Stimulated activated CD4-positive, alpha-beta T cell treated with anti-CD3 and anti-CD28 coated beads, Interleukin-15, amount 100 ng/mL, for 1 hour (primary cell): ENCODE measurements around the gene UGCG.
"Not testable (repeated sequence)": the region's sequence is repeated elsewhere in the genome, so short reads cannot be mapped to it uniquely, and the experiment has no call there.

ENCODE experiments used
- DNase-seq, 2 donors: peaks; one replicate each; pipeline ENCODE4 v3.0.0-alpha.2; 2020; ENCODE audit warnings: low read depth in 1 of 2, low spot score in 1 of 2

The UGCG gene

DNA sequence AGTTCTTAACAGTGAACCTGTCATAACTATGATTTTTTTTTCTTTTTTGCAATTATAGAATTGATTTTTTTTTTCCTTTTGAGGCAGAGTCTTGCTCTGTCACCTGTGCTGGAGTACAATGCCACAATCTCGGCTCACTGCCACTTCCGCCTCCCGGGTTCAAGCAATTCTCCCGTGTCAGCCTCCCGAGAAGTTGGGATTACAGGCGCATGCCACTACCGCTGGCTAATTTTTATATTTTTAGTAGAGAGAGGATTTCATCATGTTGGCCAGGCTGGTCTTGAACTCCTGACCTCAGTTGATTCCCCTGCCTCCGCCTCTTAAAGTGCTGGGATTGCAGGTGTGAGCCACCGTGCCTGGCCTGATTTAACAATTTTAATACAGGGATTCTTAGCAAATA lies 21.4 kb downstream of the UGCG start:
- no peak for DNase-seq

DNA sequence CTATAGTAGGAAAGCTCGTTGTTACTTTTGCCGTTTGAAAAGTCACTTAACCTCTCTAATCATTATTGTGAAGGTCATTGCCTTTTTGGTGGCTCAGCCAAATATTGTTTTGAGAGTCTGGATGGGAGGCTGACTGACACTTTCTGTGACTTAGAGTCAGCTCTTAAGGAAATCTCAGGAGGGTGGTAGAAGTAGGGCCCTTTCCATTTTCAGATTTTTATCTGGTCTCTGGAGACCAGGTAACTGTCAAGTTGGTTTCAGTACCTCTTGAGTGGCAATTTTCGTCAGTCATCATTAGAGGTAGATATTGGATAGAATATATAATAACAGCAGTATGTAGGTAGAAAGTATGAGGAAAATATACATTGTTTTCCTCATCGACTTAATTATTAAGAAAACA lies 23.3 kb downstream of the UGCG start:
- DNase-seq, result no peak

DNA sequence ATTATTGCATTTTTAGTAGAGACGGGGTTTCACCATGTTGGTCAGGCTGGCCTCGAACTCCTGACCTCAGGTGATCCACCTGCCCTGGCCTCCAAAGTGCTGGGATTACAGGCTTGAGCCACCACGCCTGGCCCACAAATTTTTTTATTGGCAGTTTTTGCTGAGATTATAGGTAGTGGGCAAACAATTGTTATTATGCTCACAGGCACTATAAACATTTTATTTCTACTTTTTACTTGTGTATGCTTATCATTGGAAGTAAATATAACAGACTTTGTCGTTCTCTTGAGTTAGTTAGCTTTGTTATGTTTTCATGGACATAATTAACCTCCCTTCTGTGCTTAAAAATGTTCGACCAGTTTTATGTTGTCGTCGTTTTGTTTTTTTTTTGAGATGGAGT lies 23.9 kb downstream of the UGCG start:
- no peak for DNase-seq

DNA sequence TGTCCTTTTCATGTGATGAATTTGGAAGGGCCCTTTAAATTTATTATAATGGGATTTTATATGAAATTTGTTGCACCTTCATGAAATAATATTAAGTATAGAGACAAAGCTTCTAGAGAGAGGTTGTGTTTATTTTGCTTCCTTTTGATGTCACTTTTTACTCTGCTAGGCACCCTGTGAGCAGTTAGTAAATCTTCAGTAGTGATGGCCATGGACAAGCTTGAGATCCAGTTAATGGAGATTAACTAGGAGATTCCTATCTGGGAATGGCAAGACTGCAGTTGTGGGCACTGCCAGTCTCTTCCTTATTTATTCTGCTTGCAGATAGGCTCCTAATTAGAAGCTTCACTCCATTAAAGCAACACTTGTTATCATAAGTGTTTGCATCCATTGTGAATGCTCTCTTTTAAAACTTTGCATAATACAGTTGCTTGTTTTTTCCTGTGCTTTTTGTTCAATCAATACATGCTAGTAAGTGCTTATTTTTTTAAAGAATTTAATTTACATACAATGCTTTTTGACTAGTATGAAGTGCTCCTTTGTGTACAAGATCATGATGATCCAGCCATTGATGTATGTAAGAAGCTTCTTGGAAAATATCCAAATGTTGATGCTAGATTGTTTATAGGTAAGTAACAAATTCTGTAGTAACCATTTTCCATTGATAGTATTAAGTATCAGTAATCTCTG lies 25.9 kb downstream of the UGCG start:
- DNase-seq, result no peak

DNA sequence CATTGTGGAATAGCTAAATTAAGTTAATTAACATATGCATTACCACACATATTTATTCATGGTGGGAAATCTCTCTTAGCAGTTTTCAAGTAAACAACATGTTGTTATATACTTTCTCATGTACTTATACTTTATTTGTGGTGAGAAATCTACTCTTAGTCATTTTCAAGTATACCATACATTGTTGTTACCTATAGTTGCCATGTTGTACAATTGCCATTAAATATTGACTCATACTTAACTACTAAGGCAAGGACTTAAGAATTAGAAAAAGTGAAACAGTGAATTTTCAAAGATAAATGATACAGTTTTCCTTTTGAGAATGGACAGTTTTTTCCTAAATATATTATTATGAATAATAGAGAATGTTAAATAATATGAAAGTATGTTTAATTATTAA lies 27.7 kb downstream of the UGCG start:
- no peak for DNase-seq

DNA sequence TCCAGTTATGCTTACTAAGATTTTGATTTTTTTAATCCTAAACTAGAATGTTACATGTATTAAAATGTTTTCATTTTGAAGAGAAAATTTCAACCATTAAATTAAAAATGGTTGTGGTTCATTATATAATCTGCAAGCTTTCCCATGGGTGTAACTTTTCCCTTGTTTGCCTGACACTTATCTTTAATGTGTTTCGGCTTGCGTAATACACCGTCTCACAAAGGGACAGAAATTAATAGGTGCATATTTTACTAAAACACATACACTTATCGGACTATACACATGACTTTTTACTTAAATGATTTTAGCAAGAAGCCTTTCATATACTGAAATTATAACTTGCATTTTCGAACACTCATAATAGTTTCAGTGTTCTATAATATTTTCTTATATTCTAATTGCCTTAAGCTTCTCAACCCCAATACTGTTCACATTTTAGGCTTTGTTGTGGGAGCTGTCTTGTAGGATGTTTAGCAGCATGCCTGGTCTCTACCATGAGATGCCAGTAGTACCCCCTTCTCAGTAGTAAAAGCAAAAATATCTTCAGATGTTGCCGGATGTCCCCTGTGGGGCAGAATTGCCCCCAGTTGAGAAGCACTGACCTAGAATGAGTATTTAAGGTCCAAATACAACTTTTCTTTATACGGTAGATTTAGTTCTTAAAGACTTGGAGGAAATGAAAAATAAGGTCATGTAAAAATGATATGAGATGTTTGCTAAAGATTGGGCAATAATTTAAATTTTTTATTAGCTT lies 28.6 kb downstream of the UGCG start:
- DNase-seq, result no peak

DNA sequence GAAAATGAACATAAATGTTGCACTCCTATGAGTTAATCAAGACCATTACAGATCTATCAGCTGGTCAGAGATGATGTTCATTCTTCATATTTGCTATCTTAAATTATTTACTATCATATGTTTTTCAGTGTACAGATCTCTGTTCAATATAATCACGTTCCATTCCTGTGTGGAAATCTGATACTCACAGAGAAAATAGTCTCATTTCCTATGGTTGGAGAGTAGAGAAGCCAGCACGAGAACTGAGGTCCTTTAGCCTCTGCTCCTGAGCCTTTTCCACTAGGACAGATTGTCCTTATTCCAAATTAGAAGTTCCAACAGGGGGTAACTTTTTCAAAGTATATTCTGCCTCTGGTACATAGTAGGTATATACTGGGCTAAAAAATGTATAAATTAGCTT lies 29.2 kb downstream of the UGCG start:
- no peak for DNase-seq

DNA sequence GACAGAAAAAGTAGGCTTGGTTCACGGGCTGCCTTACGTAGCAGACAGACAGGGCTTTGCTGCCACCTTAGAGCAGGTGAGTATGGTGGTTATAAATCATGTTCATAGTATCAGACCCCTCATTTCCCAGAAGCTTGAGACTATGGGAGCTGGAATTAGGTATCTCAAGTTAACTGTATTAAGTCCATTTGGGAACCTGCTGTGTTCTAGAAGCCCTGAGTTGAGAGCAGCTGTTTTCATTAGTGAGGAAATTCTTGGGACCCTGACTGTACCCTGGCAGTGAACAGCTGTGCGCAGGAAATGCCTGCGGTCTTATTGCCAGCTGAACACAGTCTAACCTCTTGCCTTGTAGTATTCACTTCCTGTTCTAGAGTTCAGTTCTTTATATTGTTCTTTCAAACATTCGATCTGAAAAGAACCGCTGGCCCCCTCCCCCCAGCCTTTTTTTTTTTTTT lies 29.8 kb downstream of the UGCG start:
- DNase-seq, result peak in 1 of 2 donors; percentile 15

DNA sequence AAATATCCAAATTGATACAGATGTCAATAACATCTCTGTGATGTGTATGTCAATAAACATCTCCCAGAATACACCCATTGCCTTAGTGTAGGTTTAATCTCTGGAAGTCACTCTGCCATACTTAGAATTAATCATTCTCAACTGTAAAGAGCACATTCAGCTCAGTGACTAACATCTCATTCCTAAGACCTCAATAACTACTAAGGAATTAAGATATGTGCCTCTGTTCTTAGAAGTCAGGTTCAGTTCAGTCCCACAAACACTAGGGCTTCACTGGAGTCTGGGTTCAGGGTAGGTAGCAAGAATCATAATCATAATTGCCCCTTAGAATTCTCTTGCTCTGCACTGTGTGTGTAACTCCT lies 31.7 kb downstream of the UGCG start:
- DNase-seq, result no peak

DNA sequence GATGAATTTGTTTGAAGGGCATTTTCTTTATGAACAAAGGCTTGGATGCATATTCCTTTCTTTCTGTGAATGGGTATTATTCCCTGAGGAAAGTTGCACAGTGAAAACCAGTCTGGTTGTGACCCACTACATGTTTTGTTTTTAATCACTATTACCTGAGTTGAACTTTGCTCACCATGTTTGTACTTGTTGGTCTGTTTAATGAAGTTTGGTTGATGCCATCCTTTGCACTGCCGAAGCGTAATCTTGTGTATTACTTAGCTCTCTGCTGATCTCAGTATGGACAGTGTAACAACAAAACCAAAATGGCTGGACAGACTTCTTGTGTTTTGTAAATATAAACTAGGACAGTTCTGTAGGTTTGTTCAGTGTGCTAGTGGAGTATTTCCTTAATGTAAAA lies 38.1 kb downstream of the UGCG start:
- no peak for DNase-seq

DNA sequence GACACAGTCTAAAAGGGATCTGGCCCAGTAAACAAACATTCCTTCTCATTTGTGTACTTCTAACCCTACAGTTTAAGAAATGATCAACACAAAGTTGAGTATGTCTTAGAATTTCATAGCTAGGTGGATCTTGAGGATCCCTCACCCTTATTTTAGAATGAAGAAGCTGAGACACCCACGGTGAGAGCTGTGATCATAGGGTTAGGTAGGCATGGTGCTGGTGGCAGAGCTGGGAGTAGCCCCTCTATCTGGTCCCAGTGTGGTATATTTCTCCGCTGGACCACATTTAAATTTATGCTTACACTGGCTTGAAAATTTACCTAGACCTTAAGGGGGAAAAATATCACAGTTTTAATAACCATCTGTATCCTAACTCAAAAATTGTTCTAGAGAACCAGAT lies 39.8 kb downstream of the UGCG start:
- DNase-seq, result no peak

DNA sequence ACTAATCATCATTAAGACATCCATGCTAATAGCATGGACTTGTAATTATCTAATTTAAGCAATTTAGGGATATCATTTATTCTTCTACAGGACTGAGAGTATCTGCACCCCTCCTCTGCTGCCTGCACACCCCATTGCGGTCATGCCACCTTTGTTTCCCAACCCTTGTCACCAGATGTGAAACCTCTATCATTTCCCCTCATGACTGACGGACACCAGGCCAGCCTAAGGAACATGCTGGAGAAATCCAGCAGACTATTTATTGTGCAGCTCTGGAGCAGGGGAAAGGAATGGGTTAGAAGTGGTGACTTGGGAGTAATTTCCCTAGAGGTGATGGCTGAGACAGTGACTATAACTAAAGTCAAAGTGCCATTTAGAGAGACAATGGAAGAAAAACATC lies 40.7 kb downstream of the UGCG start:
- no peak for DNase-seq

DNA sequence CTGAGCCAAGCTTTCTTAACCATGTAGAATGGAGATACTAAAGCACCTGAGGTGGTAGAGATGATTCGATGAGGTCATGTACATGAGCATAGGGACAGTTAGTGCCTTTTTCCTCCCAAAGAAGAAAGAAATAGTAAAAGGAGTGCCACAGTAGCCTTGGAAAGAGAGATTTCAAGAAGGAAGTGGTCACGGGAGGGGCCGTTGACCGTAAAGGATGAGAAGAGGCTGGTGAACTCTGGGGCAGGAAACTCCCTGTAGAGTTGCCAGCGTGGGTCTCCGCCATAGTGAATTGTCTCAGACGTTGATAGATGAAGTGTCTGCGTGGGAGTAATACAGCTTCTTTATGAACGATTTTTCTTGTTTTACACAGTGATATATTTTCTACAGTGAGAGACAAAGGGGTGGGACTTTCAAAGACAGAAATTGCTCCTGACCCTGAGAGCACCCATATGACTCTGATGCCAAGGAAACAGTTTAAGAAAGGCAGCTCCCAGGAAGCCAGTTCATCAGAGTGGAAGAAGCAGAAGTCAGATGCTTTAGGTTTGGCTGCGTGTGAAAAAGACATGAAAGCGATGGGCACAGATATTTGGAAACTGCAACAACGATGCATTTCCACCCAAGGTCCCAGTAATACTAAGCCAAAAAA lies 41.3 kb downstream of the UGCG start:
- peak; percentile 7 to 32 for DNase-seq

DNA sequence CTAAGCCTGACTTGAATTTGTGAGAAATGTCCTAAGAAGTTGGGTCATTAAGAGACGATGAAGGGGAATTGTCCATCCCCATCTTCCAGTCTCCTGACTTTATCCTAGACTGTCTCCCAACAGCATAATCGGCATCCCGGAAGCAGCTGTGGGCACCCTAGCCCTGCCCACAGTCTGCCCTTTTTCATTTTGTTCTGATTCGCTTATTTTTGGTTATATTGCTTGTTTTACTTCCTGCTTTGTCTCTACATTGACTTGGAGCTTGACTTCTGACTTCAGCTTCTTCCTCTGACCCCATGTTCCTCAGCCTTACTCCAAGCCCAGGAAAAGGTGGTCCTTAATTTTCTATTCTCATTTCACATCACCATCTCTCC lies 41.8 kb downstream of the UGCG start:
- no peak for DNase-seq

DNA sequence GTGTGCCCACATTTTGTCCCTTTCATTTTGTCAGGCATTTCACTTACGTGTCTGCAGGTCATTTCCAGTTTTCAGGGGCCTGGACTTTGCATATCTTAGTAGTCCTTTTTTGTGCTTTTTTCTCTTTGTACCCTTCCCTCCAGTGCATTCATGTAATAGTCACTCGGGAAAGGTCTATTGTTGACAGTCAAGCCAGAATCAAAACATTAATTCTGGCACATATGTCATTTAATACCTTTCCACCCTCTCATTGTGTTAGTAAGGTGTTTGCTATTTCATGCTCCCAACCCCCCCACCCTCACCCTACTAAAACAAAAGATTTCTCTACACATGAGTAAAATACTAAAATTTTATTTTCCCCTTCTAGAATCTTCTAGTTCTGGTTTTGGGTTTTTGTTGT lies 42.7 kb downstream of the UGCG start:
- no peak for DNase-seq

DNA sequence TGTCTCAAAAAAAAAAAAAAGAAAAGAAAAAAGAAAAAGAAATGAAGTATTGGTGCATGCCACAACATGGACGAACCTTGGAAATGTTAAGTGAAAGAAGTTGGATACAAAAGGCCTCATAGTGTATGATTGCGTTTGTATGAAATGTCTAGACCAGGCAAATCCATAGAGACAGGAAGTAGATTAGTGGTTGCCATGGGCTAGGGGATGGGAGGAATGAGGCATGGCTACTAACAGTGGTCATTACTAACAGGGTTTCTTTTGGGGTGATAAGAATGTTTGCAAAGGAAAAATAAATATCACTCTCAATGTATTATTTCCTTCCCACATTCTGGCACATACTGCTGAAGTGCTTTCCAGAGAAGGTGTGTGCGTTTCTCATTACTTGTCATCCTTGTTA lies 44.1 kb downstream of the UGCG start:
- no peak for DNase-seq

DNA sequence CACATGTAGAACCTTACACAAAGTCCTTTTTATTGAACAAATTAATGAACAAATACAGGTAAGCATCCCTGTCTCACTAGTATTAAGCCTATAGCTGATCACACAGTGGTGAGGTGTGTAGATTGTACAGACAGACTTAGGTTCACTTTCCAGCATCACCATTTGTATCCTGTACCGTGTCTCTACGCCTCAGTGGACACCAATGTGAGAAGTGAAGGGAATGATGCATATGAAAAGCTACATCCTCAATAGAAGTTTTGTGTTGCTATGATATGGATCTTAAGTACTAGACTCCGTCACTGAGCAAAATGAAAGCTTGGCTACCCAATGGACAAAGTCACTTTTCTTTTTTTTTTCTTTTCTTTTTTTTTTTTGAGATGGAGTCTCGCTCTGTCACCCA lies 46.6 kb downstream of the UGCG start:
- DNase-seq, result no peak

DNA sequence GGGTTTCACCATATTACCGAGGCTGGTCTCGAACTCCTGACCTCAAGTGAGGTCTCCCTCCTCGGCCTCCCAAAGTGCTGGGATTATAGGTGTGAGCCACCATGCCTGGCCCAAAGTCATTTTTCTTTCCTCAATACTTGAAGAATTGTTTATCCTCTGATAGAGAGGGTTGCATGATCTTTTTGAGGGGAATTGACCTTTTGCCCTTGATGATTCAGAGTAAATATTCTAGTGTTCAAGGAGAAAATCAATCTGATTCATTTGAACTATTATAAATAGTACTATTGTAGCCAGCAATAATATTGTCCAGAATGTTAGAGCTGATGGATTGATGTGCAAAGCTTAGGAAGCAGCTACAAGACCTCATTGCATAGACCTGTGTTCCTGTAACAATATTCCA lies 47.1 kb downstream of the UGCG start:
- no peak for DNase-seq

DNA sequence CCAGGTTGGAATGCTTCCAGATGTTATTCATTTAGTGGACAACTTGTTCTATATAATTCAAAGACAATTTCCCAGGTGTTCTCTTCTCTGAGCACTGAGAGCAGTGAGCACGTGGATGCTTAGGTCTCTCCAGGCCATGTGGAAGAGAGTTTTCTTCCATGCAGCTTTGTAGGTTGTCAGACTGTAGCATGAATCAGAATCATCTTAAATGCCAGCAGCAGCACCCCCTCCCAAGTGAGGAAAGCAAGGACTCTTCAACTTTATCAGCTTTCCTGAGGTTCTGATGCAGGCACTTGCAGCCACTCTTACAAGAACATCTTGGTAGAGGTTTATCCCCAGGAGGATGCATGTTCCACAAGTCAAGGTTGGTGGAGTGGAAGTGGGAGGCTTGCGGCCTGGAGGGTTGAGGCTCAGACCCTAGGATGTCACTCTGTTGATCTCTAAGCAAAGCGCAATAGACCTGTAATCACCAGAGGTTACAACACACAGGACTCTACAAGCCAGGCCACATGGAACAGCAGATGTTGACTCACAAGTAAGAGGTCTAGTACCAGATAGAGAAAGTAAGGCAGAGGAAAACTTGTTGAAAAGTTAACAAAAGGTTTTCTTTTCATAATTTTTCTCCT lies 47.7 kb downstream of the UGCG start:
- no peak for DNase-seq

DNA sequence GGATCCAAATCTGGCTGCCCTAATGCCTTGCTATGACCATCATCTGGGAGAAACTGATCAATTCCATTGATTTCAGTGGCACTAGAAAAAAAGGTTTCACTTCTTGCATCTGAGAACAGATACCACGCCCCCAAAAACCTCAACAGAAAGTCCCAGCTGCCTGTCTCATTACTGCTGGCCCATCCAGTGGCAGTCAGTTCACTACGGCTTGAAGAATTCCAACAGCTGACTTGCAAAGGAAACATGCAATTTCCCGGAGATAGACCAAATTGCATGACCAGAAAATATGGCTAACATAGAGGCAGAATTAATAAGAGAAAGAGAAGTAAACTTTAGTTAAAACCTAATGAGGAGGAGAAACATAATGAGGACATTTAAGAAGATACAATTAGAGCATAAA lies 48.6 kb downstream of the UGCG start:
- DNase-seq, result no peak

DNA sequence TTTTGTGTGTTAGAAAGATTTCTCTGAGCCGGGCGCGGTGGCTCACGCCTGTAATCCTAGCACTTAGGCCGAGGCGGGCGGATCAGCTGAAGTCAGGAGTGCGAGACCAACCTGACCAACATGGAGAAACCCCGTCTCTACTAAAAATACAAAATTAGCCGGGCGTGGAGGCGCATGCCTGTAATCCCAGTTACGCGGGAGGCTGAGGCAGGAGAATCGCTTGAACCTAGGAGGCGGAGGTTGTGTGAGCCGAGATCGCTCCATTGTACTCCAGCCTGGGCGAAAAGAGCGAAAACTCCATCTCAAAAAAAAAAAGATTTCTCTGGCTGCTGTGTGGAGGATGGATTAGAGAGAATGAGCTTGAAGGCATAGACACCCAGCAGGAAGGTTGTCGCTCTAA lies 51.5 kb downstream of the UGCG start:
- not testable (repeated sequence) for DNase-seq

DNA sequence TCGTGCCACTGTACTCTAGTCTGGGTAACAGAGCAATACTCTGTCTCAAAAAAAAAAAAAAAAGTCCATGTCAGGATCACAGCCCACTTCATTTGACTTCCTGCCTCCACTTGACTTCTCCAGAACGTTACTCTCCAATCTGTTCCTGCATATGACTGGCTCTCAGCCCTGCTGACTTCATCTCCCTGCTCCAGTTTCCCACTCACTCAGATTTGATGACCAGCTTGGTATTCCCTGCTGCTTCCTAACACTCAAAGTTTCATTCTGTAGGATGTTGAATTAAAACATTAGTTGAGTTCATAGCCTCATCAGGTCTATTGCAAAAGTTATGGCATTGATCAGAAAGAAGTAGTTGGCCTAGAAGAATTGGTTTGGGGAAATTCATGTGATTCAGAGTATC lies 52.3 kb downstream of the UGCG start:
- no peak for DNase-seq
